Brain pericyte (primary cell): Measurements from ENCODE around the gene TNFRSF14.

ENCODE experiments used
- DNase-seq: peaks from one replicate; pipeline ENCODE4 v3.0.0-alpha.2; 2012; ENCODE audit warnings: low read depth, low spot score

TNFRSF14 gene

DNA sequence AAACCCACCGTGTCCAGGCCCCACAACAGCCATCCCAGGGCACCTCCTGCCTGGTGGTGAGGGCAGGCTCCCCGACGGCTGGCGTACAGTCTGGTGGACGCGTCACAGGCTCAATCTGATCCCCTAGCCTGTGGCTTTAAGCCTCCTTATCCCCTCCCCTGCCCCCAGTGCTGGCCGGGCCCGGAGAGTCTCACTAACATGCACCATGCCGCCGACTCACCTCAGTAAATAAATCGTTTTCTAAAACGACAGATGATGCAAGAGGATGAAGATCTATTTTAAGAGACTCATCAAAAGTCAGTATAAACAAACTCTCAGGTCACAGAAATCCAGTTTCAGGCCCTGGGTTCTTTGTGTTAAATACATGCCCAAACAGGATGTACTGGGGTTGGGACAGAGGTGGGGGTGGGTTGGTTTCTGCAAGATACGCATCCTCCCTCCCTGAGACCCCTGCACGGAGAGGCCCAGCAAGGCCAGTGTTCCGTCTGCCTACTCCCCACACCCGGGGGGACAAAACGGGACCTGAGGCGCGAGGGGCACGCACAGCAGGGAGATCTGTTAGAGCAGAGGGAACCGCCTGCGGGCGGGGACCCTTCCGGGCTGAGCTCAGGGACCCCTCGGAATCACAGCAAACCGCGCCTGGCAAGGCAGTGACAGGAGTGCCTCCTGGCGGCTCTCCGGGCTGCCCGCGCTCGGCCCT is 32.8 kb upstream of the TNFRSF14 start:
- no peak for DNase-seq

DNA sequence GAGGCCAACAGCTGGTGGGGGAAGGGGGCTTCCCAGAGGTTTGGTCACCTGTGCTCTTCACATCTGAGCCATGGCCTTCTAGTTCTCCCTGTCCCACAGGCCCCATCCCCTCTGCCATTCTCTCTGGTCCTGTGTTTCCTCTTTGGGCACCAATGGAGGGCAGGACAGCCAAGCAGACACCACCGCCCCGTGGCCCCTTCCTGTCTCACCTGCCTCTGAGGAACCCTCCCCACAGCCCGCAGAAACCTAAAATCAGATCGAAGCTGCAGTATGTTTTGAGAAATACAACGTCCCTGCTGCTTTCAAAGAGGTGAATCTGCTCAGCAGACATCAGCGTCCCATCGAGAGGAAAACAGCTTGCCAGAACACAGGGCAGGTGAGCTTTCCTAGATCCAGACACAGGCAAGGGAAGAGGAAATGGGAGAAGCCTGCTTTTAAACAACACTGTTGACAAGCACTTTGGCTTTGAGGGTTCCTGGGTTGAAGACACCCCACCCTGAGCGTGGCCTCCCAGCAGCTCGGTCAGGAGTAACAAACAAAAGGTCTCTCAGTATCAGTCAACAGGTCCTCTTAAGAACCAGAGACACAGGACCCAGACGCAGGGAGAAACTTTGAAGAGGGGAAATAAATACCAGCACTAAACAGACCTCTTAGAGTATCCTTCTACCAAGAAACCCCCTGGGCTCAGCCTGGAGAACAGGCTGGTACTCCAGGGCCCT is 32.1 kb upstream of the TNFRSF14 start:
- DNase-seq = no peak

DNA sequence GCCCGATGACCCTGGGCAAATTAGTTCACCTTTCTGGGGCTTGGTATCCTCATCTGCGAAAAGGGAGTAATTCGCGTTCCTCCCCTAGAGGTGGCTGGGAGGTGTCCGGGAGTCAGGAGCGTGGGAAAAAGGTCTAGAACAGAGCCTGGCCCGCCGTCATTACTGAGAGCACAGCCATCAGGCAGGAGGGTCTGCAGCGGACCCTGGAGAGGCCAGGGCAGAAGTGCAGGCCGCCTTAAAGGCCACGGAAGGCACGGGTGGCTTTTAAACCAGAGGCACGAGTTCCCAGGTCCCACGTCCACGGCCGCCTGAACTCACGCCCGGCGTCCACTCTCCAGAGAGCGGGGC is 30.6 kb upstream of the TNFRSF14 start:
- DNase-seq = no peak

DNA sequence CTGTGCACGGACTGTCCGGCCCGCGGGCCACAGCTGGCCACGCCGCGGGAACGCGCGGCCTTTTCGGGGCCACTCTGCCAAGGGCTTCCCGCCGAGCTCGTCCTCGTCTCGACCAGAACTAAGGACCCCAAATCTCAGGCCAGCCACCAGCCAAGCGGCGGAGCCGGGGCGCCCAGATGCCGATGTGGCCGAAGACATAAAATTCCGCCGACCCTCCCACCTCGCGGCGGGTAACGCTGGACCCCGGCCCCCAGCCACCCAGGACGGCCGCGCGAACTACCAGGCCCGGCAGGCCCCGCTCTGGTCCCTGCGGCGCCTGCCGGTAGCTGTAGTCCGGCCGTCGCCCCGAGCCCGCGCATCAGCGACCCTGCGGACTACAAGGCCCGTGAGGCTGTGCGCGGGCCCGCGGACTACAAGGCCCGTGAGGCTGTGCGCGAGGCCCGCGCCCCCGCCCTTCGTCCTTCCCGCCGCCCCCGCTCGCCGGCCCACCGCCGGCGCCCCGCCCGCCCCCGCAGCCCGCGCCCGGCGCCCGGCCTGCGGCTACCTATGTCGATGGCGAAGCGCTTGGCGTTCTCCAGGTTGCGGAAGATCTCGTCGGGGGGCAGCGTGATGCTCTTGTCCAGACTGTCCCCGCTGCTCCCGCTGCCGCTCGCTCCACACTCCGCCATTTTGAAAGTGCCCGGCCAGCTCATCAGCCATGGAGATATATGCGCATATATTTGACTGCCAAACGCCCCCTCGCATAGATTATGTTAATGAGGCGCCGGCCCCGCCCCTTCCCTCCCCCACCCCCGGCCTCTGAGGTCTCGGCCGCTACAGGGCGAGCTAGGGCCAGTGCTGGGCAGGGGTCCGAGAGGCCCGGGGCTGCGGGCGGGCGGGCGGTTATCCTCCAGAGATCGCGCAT is 30.0 kb upstream of the TNFRSF14 start, which contains the start of gene PANK4:
Gene PANK4, minus strand, starts transcription at position 677 of the 904 bp plus-strand sequence. Its CDS starts 9 bp downstream, at position 668.
- peak; percentile 64 for DNase-seq

DNA sequence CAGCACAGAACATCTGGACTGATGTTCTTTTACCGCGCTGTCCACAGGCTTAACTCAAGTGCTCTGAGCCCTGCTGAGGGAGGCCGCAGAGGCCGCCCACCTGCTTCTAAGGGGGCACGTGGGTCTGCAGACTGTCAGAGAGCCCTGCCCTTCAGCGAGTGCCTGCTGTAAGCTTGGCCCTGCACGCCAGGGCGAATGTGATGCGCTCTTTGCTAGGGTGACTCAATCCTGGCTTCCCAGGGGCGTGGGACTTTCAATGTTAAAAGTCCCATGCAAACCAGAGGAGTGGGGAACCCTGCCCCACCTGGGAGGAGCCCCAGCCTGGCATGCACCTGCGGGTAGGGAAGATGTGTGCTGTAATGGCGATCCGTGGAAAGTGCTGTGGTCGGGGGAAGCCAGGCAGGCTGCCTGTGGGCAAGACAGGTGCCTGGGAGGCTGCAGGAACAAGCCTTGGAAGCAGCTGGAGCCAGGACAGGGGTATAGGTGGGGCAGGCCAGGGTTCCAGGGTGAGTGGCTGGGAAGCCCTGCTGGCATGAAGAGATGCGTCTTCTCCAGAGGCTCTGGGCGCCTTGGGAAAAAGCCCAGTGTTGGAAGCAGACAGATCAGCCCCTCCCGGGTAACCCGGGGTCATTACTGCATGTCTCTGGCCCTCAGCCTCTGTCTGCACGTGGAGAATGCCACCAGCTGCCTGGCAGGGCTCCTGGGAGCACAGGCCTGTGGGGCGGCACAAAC is 29.2 kb upstream of the TNFRSF14 start:
- DNase-seq = no peak

DNA sequence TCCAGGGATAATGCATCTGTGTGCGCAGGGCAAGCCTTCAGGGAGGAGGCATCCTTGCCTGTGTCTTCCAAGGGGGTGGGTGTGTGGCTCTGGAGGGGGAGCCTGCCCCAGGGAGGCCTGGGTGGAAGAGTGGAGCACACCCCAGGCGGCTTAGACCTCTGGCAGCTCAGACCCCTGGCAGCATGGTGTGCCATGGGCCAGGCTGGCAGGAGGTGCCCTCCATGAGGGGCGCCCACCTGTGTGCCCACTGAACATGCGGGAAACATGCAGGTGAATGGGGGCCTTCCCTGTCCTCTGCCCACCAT is 28.7 kb upstream of the TNFRSF14 start:
- DNase-seq = no peak

DNA sequence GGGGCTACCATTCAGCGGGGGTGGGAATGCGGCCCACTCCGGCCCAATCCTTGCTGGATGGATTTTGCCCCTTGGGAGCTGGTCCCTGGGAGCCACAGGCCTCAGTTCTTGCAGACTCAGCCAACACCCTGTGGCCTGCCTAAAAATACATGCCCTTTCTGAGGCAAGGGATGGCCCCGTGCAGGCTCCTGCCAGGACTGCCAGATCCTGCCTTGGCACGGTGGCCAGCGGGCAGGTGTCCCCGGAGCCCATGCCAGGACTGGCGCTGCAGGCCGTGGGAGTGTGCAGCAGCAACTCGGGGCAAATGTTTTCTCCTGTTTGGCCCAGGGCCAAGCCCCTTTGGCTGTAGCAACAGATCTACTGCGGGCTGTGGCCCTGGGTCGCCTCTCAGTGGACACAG is 28.2 kb upstream of the TNFRSF14 start:
- DNase-seq = no peak

GRCh38 chr1:2528611-2528965 is 27.6 kb upstream of the TNFRSF14 start:
- no peak for DNase-seq

- no peak for DNase-seq
Observed at GRCh38 chr1:2528966-2529783, 27.0 kb upstream of the TNFRSF14 start.

DNA sequence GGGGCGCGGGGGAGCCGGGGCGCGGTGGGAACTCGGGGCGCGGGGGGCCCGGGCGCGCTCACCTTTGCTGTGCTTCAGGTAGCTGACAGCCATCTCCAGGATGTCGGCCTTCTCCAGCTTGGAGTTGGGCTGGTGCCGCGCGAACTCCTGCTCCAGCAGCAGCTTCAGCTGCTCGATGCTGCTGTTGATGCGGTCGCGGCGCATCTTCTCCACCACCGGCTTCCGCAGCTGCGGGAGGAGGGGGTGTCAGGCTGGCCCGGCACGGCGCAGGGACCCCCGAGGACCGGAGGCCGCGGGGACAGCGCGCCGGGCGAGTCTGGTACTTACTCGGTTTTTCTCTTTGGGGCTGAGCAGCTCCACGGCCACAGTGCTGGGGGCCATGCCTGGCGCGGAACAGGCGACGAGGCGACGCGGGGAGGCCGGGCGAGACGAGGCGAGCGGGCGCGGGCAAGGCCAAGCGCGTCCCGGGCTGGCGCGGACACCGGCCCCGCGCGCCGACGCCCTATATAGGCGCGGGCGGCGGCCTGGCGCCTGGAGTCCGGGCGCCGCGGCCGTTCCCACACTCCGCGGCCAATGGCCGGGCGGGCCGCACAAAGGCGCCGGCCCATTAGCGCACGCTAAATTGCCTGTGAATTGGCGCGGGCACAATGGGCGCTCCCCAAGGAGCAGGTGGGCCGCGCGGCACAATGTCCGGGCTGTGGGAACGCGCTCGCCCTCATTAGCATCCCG is 26.2 kb upstream of the TNFRSF14 start, which contains the start of gene HES5:
Gene HES5, minus strand, starts transcription at position 480 of the 729 bp plus-strand sequence. Its CDS starts 99 bp downstream, at position 381.
- DNase-seq = no peak

GRCh38 chr1:2530513-2531361 is 25.4 kb upstream of the TNFRSF14 start:
- DNase-seq = no peak

DNA sequence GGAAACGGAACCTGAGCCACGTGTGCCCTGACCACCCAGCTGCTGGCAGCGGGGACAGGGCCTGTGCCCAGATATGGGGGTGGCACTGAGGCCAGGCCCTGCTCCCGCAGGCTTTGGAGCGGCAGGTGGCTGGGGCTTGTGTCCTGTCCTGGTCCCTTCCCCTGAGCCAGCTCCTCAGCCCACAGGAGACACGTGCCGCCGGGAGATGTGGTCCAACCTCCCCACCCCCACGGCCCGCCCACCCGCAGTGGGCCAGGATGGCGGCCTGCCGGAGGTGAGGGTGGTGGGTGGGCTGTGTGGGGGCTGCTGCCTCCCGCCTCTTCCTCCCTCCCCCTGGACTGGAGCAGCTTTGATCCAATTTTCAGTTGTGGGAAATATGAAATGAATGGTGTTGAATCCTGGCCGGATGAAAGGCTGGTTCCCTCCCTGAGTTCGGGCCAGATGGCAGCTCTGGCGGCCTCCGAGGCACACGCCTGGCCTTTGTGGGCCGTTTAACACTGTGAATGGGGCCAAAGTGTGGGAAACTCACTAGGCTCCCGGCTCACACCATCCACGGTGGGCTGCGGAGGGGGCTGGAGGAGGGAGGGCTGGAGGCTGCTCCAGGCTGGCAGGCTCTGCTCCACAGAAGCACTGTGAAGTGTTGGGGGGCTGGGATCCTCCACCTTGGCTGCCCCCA is 23.5 kb upstream of the TNFRSF14 start:
- DNase-seq = no peak

DNA sequence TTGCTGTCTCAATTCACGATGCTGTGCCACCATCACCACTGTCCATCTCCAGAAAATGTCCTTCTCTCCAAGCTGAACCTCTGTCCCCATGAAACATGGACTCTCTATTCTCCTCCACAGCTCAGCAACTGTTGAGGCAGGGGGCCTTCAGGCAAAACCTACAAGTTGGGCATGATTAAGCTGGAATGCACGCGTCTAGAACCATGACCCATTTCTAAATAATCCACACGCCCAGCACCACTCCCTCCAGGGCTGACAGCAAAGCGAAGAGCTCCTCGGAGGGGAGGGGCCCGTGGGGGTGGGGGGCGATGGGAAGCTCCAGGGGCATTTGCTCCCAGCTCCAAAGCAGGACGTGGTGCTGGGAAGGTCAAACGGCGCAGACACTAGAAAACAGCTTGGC is 22.8 kb upstream of the TNFRSF14 start:
- DNase-seq = no peak

GRCh38 chr1:2534315-2534686 is 21.9 kb upstream of the TNFRSF14 start:
- no peak for DNase-seq

DNA sequence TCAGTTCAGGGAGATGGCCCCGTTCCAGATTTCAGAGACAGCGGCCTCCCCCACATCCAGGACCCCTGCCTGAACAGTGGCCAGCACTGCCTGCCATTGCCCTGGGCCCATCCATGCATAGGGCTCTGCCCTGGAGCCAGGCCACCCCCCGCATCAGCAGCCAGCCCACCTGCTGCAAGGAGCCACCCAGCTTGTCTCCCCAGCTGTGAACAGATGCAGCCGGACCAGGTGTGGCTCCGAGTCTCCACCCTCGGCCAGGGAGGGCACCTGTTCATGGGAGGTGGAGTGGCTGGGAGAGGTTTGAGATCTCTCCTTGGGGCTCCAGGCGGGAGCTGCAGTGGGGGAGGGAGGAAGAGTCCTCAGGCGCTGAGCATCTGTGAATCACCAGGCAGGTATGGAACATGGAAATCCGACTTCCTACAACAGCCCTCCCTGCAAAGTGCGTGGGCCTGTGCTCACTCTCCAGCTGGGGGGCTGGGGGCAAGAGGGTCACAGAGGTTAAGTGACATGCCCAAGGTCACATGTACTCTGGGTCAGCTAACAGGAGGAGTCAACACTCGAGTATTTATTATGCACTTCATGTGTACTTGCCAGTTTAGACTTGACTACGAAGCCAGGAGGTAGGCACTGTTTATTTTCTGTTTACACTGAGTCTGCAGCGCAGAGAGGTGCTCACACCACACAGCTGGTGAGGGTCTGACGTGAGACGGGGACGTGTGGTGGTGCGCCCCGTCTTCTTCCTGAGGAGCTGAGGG is 21.3 kb upstream of the TNFRSF14 start:
- DNase-seq = no peak

GRCh38 chr1:2535455-2535854 is 20.7 kb upstream of the TNFRSF14 start:
- DNase-seq = no peak

- DNase-seq = no peak
Observed at GRCh38 chr1:2535981-2536380, 20.2 kb upstream of the TNFRSF14 start.

DNA sequence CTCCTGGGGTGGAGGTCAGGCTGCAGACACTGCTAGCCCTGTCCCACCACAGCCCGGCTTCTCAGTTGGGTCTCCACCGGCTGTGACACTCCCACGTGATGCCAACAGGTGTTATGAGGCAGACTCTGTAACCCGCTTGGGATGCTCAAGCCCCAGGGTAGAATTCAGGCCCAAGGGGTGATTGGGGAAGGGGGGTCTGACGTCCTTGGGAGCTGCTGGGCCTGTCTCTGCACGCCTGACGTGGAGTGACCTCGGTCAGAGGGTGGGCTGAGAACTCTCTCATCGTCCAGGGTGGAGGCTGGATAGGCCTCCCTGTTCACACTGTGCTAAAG is 18.4 kb upstream of the TNFRSF14 start:
- no peak for DNase-seq
